H4 (cell line): ENCODE measurements around the gene CLSTN1. TPM values are rescaled to one million over a fixed set of nuclear protein-coding genes. Genes with fewer than 3 reads are reported as not detected.
A peak's percentile ranks its signal among the peaks of the same experiment; 100 is the strongest.
"Not testable (repeated sequence)": the region's sequence is repeated elsewhere in the genome, so short reads cannot be mapped to it uniquely, and the experiment has no call there.

Experiments used
- DNase-seq: peaks from one replicate; pipeline ENCODE4 v3.0.0-alpha.2; 2015; ENCODE audit warnings: low spot score
- total RNA-seq: library from RNA; depleted of rRNA; stranded (reverse); fragments of >200 nt; shearing (Covaris generic); gene quantifications from 2 replicates; pipeline ENCODE4 v1.2.3, GENCODE V29; 2014

The CLSTN1 gene
- total RNA-seq, 1 experiment from 2014 or later, result 31.0 TPM

DNA sequence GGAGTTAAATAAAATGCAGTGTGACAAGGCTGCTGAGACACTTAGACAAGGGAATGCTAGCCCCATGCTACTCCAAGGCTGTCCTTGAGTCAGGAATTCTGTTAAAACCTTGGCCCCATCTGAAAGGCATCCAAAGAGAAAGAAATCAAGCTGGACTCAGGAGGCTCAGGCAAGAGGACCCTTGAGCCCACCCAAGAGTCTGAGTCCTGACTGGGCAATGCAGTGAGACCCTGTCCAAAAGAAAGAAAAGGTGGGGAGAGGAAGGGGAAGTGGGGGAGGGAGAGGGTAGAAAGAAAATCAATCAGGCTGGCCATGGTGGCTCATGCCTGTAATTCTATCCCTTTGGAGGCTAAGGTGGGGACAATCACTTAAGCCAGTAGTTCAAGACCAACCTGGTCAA, 26.7 kb downstream of the CLSTN1 start:
- DNase-seq, result no peak

DNA sequence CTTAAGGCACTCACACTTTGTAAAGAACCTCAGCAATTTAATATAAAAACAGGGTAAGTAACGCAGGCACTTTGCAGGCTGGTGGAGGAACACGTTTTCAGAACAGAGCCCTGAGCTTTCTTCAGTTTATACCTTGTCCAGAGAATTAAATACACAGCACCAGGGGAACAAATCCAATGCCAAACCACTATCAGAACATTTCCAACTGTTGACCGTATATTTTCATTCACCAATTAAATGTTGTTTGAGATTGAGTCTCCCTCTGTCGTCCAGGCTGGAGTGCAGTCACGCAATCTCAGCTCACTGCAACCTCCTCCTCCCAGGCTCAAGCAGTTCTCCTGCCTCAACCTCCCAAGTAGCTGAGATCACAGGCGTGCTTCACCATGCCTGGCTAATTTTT, 29.7 kb downstream of the CLSTN1 start:
- DNase-seq, result no peak

DNA sequence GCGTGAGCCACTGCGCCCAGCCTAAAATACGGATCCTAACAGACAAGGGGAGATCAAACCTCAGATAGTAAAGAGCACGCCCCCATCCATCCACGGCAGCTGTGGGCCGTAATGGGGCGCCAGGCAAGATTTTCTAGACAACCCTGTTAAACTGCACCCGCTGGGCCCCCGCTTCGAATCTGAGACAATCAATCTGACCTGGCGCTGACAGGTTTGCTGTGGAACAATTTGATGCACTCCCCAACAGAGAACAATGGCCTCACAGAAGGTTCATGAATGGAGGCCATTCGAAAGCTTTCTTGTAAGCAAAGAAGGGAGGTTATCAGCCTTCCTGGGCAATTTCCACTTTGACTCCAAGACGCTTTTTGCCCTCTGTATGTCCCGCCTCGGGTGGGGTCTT, 30.5 kb downstream of the CLSTN1 start:
- no peak for DNase-seq

DNA sequence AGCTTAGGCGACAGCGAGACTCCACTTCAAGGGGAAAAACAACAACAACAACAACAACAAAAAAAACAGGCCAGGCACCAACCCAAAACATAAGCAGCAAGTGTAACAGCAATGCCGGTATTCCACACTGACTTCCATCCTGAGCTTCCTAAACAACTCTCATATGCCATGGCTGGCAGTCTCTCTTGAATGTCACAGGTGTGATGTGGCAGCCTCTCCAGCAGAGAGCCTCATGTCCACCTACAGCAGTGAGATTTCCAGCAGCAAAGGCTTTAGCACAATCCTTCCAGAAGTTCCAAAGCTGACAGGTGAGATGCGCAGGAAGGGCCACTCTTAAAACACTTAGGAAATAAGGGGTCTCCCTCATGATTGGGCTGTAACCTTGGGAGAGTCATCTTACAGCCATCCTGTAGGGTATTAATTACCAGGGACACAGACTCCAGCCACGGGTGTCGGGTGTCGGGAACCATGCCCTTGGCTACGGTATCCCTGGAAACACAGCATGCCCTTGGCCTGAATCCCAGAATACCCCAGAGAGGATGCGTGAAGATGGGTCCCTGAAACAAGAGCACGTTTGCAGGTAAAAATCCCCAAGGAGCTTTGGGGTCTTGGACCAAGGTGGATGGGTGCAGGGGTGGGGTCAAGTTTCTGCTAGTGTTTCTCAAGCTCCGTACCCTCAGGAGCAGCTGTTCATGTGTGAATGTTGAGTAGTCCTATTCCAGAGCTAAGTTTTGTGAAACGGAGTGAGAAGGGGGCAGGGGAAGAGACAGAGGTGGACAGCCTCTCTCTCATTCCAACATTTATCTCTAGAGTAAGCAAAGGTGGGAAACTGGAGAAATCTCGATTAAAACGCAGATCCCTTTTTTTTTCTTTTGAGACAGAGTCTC, 31.4 kb downstream of the CLSTN1 start:
- peak; percentile 23 for DNase-seq

DNA sequence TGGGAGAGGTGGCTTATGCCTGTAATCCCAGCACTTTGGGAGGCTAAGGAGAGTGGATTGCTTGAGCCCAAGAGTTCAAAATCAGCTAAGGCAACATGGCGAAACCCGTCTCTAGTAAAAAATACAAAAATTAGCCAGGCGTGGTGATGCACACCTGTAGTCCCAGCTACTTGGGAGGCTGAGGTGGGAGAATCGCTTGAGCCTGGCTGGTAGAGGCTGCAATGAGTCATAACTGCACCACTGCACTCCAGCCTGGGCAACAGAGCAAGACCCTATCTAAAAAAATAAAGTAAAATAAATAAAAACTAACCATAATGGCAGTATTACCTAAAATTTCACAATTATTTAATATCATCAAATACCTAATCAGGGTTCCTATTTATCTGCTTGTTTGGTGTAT, 34.1 kb downstream of the CLSTN1 start:
- DNase-seq, result not testable (repeated sequence)

DNA sequence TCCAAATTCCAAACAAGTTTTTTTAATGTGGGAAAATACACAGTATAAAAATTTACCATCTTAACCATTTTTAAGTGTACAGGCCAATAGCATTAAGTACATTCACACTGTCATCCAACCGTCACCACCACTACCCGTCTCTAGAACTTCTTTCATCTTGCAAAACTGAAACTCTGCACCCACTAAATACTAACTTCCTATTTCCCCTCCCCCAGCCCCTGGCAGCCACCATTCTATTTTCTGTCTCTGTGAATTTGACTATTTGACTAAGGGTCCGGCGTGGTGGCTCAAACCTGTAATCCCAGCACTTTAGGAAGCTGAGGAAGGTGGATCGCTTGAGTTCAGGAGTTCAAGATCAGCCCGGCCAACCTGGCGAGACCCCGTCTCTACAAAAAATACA, 36.1 kb downstream of the CLSTN1 start:
- DNase-seq, result no peak

DNA sequence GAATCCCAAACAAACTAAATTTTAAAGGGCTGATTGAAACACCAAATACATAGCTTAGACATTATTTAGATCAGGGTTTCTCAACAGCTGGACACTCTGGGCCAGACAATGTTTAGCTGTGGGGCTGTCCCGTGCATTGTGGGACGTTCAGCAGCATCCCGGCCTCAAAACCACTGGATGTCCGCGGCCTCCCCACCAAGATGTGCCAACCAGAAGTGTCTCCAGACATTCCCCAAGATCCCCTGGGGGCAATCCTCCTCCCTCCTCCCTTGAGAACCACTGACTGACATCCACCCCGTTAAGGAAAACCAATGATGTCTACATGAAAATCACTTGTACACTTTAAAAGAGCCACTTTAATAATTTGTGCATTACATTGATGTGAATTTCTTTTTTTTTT, 38.4 kb downstream of the CLSTN1 start:
- no peak for DNase-seq

DNA sequence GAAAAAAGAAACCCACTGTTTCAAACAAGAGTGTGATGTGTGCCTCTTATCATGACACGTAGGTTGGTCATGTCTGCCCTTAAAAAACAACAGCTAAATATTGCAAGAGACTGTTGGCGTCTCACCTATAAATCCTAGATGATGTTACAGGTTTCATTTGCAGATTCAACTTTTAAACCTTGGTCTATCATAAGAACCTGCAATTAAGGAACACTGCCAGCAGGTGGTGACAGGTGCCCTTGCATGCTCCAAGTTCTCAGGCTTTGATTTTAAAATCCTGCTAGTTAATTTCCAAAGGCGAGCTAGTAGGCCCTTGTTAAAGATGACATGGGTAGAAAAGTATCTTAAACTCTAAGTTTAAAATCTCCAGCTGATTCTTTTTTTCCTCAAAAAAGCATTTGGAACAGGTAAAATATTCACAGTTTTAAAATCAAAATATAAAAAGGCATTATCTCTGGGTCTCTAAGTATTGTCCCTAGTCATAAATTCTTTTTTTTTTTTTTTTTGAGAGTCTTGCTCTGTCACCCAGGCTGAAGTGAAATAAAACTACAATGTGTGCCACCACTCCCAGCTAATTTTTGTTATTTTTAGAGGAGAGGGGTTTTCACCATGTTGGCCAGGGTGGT, 39.1 kb downstream of the CLSTN1 start:
- DNase-seq, result peak; percentile 50

DNA sequence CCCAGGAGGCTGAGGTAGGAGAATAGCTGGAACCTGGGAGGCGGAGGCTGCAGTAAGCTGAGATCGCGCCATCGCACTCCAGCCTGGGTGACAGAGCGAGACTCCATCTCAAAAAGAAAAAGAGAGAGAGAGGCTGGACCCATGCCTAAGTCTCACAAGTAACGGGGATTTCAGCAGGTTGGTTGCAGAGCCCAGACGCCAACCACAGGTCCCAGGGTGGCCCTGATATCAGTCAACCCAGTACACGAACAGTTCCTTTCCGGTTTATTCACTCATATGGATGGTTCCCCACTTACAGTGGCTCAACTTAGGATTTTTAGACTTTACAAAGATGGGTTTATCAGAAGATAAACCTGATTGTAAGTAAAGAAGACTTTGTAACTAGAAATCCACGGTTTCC, 40.9 kb downstream of the CLSTN1 start:
- no peak for DNase-seq

DNA sequence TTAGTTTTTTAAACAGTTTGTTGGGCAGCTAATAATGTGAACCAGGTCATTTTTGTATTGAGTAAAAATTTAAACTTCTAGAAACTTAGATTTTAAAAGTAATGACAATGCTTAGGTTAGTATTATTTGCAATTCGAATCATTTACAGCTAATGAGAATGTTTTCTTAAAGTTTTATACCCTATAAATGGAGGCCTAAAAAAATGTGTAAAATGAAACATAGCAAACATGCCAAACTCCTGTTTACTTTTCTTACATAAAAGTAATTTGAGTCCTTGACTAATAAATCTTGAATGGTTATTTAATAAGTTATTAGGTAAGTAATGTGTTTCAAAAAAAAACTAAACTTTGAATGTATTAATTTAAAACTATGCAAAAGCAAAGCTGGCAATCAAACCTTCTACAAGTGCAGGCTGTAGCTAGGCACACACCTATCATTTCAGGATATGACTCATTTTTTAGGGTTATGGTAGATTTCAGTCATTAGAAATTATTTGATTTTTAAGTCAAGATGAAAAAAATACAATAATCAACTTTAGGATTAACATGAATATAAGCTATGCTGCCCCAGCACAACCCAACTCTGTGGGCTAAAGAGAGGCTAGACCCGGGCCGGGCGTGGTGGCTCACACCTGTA, 41.5 kb downstream of the CLSTN1 start:
- no peak for DNase-seq

DNA sequence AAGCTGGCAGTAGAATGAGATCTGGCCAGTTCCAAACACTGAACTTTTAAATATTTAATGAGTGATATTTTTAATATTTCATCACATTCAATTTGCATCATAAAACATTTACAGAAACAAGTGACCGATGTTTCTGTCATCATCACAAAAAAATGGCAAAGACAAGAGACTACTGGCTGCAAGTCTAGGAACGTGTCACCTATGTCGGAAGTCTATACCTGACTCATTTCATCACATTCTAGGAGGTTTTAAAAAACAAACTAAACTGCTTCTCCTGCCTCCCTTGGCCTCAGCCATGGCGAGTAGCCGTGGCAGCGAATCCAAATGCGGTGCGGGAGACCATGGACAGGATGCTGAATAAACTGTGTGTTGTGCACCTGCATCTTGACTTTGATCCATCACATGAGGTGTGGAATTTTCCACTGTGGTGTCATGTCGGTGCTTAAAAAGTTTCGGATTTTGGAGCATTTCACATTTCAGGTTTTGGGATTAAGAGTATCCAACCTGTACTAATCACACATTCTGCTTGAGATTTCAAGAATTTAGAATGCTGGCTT, 43.1 kb downstream of the CLSTN1 start:
- no peak for DNase-seq

DNA sequence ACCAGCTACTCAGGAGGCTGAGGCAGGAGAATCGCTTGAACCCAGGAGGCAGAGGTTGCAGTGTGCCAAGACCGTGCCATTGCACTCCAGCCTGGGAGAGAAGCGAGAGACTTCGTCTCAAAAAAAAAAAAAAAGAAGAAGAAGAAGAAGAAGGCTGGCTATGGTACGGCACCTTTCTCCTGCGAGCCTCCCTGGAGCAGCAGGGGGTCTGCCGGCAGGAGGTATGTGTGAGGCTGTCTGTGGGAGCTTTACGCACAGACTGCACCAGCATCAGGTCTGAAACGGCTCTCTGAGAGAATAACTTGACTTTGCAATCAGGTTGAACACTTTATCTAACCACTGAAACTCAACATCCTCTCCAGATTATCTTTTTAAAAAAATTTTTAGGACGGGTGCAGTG, 44.9 kb downstream of the CLSTN1 start:
- no peak for DNase-seq

DNA sequence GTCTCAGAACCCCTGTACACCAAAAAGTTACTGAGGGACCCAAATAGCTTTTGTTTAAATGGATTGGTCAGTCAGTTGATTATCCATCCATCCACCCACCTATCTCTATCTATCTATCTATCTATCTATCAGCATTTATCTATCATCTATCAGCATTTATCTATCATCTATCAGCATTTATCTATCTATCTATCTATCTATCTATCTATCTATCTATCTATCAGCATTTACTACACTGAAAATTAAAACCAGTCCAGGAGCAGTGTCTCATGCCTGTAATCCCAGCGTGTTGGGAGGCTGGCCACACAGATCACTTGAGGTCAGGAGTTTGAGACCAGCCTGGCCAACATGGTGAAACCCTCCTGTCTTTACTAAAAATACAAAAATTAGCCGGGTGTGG, 47.1 kb downstream of the CLSTN1 start:
- DNase-seq, result no peak

DNA sequence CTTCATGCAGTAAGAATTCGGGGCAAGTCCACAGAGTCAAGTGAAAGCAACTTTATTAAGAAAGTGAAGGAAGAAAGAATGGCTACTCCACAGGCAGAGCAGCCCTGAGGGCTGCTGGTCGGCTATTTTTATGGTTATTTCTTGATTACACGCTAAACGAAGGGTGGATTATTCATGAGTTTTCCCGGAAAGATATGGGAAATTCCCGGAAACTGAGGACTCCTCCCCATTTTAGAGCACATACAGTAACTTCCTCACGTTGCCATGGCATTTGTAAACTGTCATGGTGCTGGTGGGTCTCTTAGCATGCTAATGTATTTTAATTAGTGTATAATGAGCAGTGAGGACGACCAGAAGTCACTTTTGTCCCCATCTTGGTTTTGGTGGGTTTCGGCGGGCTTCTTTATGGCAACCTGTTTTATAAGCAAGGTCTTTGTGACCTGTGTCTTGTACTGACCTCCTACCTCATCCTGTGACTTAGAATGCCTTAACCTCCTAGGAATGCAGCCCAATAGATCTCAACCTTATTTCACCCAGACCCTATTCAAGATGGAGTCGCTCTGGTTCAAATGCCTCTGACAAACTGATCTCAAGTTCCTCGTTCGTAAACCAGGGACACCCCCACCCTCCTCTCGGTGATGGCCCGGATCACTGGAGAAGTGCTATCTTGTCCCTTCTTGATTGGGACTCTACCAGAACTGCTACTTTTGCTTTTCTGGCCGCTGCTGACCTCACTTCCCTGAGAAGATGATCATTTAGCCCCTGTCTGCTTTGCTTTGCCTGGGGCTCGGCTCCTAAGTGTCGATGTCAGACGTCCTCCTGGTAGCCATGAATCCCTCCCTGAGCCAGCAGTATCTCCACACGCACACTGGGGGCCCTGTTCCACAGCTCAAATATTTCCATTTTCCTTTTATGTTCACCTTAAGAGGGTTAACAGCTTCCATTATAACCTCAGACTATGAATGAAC, 48.8 kb downstream of the CLSTN1 start:
- DNase-seq, result no peak

DNA sequence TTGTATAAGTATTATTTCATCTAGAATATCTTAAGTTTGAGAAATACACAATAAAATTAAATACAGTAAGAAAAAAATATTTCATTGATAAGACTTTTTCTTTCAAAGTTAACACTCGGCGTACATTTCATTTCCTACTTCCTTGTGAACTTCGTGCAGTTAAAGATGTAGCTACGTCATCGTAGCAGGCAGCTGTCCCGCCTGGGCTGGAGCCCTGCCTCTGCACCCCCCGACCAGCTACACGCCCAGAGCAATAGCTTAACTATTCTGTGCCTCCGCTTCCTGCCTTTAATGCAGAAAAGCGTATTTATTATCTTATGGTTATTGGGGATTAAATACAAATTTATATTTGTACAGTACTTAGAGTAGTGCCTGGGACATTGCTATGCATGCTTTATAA, 53.5 kb downstream of the CLSTN1 start:
- DNase-seq, result no peak

DNA sequence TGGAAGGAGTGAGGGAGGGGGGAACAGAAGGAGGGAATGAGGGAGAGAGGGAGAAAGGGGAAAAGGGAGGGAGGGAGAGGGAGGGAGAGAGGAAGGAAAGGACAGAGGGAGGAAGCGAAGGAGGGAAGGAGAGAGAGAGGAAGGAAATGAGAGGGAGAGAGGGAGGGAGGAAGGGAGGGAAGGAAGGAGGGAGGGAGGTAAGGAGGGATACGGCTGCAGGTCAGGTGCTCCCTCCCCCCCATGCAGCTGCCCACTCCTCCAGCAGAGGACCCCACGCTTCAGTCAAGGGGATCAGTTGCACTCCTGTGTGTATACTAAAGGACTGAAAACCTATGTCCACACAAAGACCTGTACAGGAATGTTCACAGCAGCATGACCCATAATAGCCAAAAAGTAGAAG, 54.8 kb downstream of the CLSTN1 start:
- DNase-seq, result no peak

DNA sequence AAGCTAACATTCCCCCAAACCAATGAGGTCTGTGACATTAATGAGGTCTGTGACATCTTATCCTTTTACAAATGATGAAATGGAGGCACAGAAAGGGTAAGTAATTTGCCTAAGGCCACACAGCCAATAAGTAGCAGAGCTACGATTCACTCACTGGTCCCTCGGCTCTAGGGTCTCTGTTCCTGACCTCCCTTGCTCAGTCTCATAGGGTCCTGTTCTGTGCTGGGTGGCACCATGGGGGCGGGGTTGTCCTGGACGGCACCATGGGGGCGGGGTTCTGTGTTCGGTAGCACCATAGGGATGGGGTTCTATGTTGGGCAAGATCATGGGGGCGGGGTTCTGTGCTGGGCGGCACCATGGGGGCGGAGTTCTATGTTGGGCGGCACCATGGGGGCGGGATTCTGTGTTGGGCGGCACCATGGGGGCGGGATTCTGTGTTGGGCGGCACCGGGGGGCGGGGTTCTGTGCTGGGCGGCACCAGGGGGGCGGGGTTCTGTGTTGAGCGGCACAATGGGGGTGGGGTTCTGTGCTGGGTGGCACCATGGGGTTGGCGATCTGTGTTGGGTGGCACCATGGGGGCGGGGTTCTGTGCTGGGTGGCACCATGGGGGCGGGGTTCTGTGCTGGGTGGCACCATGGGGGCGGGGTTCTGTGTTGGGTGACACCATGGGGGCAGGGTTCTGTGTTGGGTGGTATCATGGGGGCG, 55.6 kb downstream of the CLSTN1 start:
- no peak for DNase-seq

DNA sequence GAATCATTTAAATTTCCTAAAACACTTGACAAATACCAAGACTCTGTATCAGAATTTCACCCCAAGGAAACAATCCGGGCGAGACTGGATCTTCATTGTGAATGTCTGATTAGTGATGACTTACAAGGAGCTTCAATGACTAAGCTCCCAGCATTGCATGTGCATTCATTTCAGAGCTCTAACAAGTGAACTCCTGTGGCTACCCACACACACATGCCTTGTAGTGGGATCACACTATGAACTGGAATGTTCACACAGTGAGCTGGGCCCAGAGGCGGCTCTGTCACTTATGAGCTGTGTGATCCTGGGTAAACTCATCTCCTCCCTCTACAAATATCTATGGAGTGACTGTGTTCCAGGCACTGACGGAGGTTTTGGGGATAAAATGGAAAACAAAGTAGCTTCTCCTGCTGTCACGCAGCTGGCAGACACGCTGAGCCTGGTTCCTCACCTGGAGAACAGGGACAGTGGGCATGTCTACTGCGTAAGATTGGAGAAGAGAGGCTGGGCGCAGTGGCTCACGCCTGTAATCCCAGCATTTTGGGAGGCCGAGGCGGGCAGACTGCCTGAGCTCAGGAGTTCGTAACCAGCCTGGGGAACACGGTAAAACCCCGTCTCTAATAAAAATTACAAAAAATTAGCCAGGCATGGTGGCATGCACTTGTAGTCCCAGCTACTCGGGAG, 56.9 kb downstream of the CLSTN1 start:
- peak; percentile 80 for DNase-seq

DNA sequence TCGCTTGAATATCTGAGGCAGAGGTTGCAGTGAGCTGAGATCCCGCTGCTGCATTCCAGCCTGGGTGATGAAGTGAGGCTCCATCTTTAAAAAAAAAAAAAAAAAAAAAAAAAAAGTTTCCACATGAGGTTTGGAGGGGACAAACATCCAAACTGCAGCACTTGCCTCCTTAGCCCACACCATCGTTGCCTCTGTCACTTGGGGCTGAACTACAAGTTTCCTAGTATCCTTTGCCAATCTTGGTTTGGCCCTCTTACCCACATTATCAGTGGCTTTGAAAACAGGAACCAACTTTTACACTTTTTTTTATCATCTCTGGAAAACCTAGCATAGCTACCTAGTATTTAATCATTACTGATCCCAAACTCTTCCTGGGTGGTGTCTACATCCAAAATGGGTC, 59.2 kb downstream of the CLSTN1 start:
- DNase-seq, result no peak

DNA sequence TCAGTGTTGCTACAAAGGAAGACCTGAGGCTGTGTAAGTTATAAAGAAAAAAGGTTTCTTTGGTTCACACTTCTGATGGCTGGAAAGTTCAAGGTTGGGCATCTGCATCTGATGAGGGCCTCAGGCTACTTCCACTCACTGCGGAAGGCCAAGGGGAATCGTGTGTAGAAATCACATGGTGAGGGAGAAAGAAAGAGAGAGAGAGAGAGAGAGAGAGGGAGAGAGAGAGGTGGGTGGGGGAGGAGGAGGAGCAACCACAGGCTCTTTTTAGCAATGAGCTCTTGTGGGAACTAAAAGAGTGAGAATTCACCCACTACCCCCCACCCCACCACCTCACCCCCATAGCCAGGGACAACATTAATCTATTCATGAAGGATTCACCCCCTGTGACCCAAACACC, 59.9 kb downstream of the CLSTN1 start:
- DNase-seq, result no peak
